T follicular helper cell (primary cell): Measurements from ENCODE around the gene TMTC3.
A peak's percentile ranks its signal among the peaks of the same experiment; 100 is the strongest.
"Not testable (repeated sequence)": the region's sequence is repeated elsewhere in the genome, so short reads cannot be mapped to it uniquely, and the experiment has no call there.

Source experiments
- DNase-seq: peaks from one replicate; pipeline ENCODE4 v3.0.0-alpha.2; 2020; ENCODE audit warnings: low read depth
- total RNA-seq, 2 experiments: gene quantifications; one replicate each; lab custom pipeline; 2026; lab: John Stamatoyannopoulos, UW

TMTC3 gene
- total RNA-seq, result 27.3 to 29.3 reads per million in 2 experiments

DNA sequence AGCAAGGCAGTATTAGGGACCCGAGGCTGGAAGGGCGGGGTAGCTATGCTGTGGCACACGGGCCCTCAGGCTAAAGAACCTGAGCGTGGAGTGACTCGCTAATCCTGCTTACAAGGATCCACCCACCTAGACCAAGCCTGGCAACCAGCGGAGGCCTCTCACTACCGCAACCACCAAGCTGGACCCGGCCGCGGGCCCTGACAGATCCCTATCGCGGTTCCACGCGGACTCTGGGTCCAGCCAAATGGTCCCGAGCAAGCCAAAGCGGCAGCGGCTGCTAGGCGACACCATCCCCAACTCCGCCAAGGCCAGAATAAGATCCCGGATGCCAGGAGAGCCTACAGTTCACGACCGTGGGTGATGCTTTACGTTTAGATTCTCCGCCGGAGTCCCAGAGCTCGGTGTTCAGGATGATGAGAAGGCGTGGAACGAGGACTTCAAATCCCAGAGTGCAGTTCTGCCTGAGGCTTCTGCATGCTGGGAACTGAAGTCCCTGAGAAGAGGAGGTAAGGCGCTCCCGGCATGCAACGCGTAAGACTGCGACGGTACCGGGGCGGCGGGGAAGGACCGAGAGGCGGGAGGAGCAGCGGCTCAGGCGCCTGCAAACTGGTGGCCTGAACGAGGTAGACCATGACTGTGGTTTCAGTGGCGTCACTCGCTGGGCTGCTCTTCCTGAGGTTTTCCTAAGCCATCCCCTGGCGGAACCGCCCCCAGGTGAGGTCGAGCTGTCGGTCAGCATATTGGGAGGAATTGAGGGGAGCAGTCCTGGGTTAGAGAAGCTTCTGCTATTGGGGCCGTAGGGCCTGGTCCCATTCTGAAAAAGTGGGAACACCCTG, at the start of gene TMTC3, which contains the start of gene CEP290:
Gene TMTC3 (plus strand): TSS at position 534 of the 836 bp plus-strand sequence. CDS start 6,009 bp downstream, outside the sequence.
Gene CEP290 (minus strand): TSS at position 315 of the 836 bp plus-strand sequence. CDS start 781 bp downstream, outside the sequence.
- peak; percentile 91 for DNase-seq

DNA sequence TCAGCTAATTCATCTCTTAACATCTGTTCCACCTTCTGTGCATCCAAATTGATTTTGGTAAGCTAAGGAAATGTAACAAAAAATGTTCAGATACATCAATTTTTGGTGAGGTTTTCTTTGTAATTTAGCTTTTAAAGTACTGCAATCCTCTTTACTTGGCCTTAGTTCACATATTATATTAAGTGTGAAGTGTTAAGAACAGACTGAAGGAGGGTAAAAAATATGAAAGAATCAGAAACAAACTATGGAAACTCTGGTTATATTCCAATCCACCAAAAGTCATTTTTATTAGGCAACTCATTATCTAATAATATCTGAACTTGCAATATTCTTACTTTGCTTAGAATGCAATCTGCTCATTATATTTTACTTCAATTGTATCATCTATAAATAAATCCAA, 49.3 kb upstream of the TMTC3 start:
- DNase-seq, result no peak

- no peak for DNase-seq
Measured at GRCh38 chr12:88093573-88093972, 48.5 kb upstream of the TMTC3 start.

DNA sequence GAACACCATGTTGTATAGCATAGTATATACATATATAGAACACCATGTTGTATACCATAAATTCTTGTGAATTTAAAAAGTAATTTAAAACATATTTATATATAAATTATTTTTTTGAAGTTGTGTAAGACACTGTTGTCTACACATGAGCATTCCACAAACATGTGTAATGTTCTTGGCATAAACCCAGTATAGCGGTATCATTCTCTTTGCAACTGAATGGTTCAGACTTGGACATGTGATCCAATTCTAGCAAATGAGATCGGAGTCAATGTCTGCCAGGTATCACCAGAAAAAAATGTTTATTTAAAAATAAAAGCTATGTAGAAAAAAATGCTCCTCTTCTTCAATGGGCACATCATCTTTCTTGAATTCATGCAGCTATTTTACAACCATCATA, 34.1 kb upstream of the TMTC3 start:
- DNase-seq, result no peak

DNA sequence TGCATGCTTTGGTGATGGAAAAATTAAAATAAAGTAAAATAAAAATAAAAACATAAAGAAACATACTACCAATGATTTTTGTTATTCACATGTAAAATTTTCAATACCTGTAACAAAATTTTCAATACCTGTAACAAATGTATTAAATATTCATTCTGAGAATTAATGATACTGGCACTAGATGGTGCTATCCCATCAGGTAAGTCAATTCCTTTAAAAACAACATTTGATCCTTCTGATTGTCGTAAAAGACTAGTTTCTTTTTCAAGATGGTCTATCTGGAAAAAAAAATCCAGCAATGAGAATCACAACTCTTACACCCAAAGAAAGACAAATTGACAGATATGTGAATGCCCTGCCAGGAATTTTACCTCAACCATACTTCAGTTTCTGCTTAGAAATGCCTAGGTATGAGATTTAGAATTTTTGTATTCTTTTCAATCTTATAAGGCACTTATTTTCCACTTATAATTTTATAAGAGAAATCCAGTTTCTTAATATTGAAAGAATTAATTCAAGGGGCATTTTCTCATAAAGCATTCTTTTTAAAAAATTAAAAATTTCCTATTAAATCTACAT, 30.9 kb upstream of the TMTC3 start:
- no peak for DNase-seq

DNA sequence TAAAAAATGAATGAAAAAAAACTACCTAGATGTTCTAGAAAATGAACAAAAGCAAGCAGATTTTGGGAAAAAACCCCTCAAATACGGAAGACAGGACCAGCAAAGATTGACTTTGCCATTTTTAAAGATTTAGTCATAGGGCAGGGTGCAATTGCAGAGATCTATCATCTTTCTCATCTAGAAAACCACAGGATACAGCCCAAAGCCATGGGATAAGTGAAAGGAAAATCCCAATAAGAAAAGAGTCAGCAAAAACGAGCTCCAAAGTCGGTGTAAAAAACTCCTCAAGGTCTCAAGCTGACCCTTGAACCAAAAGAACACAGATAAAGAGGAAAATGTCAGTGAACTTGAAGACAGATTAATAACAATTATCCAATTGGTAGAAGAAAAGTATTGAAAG, 28.2 kb upstream of the TMTC3 start:
- no peak for DNase-seq

- no peak for DNase-seq
Measured at GRCh38 chr12:88122666-88123065, 19.4 kb upstream of the TMTC3 start.

DNA sequence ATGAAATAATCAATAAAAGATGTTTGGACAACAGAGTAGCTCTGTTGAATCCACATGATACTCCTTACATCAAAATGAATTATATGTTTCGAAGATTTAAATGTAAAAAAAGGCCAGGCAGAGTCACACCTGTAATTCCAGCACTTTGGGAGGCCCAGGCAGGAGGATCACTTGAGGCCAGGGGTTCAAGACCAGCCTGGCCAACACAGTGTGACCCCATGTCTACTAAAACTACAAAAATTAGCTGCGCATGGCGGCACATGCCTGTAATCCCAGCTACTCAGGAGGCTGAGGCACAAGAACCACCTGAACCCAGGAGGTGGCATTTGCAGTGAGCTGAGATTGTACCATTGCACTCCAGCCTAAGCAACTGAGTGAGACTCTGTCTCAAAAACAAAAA, 15.0 kb upstream of the TMTC3 start:
- no peak for DNase-seq

- DNase-seq, result no peak
Measured at GRCh38 chr12:88127855-88128254, 14.3 kb upstream of the TMTC3 start.

DNA sequence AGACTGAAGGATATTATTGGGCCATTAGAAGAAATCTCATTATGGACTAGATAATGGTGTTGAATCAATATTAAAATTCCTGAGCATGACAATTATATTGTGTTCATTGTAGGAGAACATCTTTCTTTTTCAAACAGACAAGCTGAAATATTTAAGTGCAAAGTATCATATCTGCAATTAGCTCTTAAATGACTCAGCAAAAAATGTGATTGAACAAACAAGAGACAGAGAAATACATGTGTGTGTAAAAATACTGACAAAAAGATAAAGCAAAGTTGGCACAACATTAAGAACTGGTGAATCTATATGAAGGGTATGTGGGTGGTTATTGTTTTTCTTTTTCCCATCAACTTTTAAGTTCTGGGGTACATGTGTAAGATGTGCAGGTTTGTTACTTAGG, 9.7 kb upstream of the TMTC3 start:
- DNase-seq, result no peak

DNA sequence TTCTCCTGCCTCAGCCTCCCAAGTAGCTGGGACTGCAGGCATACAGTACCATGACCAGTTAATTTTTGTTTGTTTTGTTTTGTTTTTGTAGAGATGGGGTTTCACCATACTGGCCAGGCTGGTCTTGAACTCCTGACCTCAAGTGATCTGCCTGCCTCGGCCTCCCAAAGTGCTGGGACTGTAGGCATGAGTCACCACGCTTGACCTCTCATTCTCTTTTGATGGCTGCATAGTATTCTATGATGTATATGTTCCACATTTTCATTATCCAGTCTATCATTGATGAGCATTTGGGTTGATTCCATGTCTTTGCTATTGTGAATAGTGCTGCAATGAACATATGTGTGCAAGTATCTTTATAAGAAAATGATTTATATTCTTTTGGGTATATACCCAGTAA, 8.9 kb upstream of the TMTC3 start:
- DNase-seq, result not testable (repeated sequence)

- not testable (repeated sequence) for DNase-seq
Measured at GRCh38 chr12:88139711-88140110, 2.4 kb upstream of the TMTC3 start.

DNA sequence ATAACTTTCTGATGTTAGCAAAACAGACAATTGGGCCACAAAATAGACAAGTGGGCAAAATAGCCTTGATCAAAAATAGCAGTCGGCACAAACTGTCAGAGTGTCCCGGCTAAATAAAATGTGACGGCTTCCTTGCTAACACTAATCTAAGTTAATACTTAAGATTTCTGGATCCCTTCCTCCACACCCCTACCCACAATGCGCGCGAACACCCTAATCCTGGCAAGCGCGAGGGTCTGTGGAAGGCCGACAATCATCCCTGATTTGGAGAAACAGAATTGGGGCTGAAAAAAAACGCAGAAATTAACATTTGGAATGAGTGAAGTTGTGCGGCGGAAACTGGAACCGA, 708 bp upstream of the TMTC3 start:
- no peak for DNase-seq

DNA sequence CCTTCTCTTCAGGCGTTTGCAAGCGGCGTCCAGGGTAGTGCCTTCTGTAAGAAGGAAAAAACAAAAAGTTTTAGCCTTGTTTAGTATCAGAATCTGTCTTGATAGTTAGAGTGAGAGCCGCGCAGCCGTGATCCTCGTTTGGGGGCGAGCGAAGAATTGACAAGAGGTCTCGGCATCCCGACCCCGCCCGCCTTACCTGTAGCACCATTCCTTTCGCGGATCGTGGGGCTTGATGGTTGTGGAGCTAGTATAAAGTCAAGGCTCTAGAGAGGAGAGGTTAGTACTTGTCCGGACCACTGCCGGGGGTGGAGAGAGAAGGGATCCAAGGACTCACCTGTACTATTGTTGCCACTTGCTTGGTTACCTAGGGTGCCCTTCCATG, 494 bp downstream of the TMTC3 start:
- DNase-seq, result peak; percentile 7

- DNase-seq, result no peak
Measured at GRCh38 chr12:88144037-88144436, 1.9 kb downstream of the TMTC3 start.

- DNase-seq, result no peak
Measured at GRCh38 chr12:88144546-88145468, 2.7 kb downstream of the TMTC3 start.

GRCh38 chr12:88145567-88146505, 3.7 kb downstream of the TMTC3 start:
- DNase-seq, result no peak

- no peak for DNase-seq
Measured at GRCh38 chr12:88150063-88150462, 8.0 kb downstream of the TMTC3 start.

DNA sequence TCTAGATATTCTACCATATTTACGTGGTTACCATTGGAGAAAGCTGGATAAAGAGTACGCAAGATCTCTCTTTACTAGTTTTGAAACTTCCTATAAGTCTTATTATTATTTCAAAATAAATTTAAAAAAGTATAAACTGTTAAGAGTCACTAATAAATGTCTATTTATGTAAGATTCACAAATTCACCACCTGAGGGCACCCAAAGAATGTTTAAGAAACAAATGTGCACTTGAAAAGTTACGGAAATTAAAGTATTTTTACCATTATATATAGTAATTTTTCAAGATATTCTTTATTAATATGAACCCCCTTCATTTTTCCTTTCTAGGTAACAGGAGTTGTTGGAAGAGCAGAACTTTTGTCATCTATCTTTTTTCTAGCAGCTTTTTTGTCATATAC, 11.9 kb downstream of the TMTC3 start:
- no peak for DNase-seq

DNA sequence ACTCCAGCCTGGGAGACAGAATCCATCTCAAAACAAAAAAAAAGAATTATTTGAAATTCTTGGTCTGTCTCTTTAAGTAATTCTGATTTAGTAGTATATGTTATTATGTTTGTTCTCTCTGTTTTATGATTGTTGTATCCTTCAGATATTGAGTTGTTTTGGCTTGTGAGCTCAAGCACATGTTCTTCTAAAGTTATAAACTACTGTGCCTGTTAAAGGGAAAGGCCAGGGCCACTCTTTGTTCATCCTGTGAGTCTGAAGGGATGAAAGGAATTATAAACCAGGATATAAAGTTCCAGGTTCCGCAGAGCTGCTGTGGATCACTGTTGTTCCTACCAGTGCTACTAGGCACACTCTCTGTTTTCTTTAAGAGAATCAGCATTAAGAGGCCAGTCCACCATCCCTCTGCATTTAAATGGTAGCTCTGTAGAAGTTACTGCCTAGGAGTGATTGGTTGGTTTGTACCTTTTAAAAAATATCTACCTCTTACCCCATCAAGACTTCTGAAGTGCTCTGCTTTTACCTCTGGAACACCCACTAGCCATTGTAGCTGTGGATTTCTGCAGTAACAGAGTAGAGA, 14.1 kb downstream of the TMTC3 start:
- DNase-seq, result no peak

DNA sequence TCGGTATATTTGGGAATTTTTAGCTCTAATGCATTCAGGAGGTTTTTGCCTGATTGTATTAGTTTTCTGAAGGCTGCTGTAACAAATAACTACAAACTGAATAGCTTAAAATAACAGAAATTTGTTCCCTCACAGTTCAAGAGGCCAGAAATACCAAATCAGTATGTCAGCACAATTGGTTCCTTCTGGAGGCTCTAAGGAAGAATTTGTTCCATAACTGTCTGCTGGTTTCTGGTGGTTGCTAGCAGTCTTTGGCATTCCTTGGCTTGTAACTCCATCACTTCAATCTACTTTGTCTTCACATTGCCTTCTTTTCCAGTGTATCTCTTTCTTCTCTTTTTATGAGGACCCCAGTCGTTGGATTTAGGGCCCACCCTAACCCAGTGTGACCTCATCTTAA, 21.3 kb downstream of the TMTC3 start:
- DNase-seq, result no peak
